HepG2 (cell line): ENCODE results near the gene KIAA0930. TPM values are rescaled to one million over a fixed set of nuclear protein-coding genes. Genes with fewer than 3 reads are reported as not detected.
A peak's percentile ranks its signal among the peaks of the same experiment; 100 is the strongest.

Experiments
- CEBPZ ChIP-seq: IDR thresholded peaks from 2 replicates; pipeline ENCODE4 v1.6.1; 2012; ENCODE audit warnings: low read length, improper control_type of control experiment
- HES4 ChIP-seq: sonication (generic); formaldehyde crosslinking; IDR thresholded peaks from 2 replicates; pipeline ENCODE4 v1.9.0; 2021; ENCODE audit warnings: mild to moderate bottlenecking, missing genetic modification reagents, borderline replicate concordance
- IKZF4 ChIP-seq: sonication (generic); formaldehyde crosslinking; IDR thresholded peaks from 2 replicates; pipeline ENCODE4 v1.5.1; 2020; ENCODE audit warnings: borderline replicate concordance, mild to moderate bottlenecking, low read depth, missing genetic modification reagents; ENCODE audit errors: not compliant biosample characterization
- JUNB ChIP-seq: sonication (generic); formaldehyde crosslinking; IDR thresholded peaks from 2 replicates; pipeline ENCODE4 v1.8.0; 2022; ENCODE audit warnings: missing genetic modification reagents, mild to moderate bottlenecking, borderline replicate concordance
- NFE2 ChIP-seq: sonication (generic); formaldehyde crosslinking; IDR thresholded peaks from 2 replicates; pipeline ENCODE4 v1.4.0; 2020; ENCODE audit warnings: missing genetic modification reagents
- PITX1 ChIP-seq: sonication (generic); formaldehyde crosslinking; IDR thresholded peaks from 2 replicates; pipeline ENCODE4 v1.5.1; 2020; ENCODE audit warnings: mild to moderate bottlenecking, missing genetic modification reagents
- ZFP36L1 ChIP-seq: sonication (generic); formaldehyde crosslinking; IDR thresholded peaks from 2 replicates; pipeline ENCODE4 v1.8.0; 2022; ENCODE audit warnings: mild to moderate bottlenecking, missing genetic modification reagents, moderate library complexity
- ZFYVE20 ChIP-seq: sonication (generic); formaldehyde crosslinking; IDR thresholded peaks from 2 replicates; pipeline ENCODE4 v1.8.0; 2023; ENCODE audit warnings: low read depth, mild to moderate bottlenecking, moderate library complexity, missing genetic modification reagents, borderline replicate concordance
- ZNF329 ChIP-seq: sonication (generic); formaldehyde crosslinking; IDR thresholded peaks from 2 replicates; pipeline ENCODE4 v1.9.0; 2021; ENCODE audit warnings: low read depth, mild to moderate bottlenecking, missing genetic modification reagents
- ZSCAN31 ChIP-seq: sonication (generic); formaldehyde crosslinking; IDR thresholded peaks from 2 replicates; pipeline ENCODE4 v1.5.0; 2020; ENCODE audit warnings: low read depth, mild to moderate bottlenecking, missing genetic modification reagents
- polyA plus RNA-seq, 8 experiments: library from polyadenylated mRNA; depleted of rRNA in 3 of 8; stranded (reverse) in 7 of 8; unstranded in 1 of 8; fragments of >200 nt; fragmentation: Illumina TruSeq in 4 of 8; extraction: Trizol in 4 of 8; gene quantifications; 2 replicates each; pipeline versions ENCODE4 v1.2.1 to v1.2.3, GENCODE V29; 2011 to 2016; ENCODE audit warnings: low read depth in 4 of 8, missing spikeins in 1 of 8, mixed read lengths in 1 of 8; ENCODE audit not compliant: insufficient read depth in 1 of 8
- total RNA-seq, 5 experiments: library from RNA; depleted of rRNA; stranded (reverse); fragments of >200 nt; fragmentation: Illumina TruSeq; extraction: Trizol; gene quantifications; 2 replicates each; pipeline ENCODE4 v1.2.3, GENCODE V29; 2016; ENCODE audit warnings: low read depth in 1 of 5
- TF ChIP-seq, protein P1 (sequence below), 2 experiments: fragments of 450-650 bp in 1 of 2; sonication (generic) in 1 of 2; formaldehyde crosslinking in 1 of 2; IDR thresholded peaks; 2 replicates each; pipeline versions ENCODE4 v1.6.1 to v1.8.0; 2016 to 2022; ENCODE audit warnings: antibody characterized with exemption in 1 of 2, mild to moderate bottlenecking in 1 of 2, missing genetic modification reagents in 1 of 2
- TF ChIP-seq, protein P2 (sequence below): sonication (generic); formaldehyde crosslinking; IDR thresholded peaks from 2 replicates; pipeline ENCODE4 v1.5.0; 2020; ENCODE audit warnings: missing genetic modification reagents, mild to moderate bottlenecking, borderline replicate concordance

Gene KIAA0930
- total and polyA plus RNA-seq, 2 of the 13 experiments (the other 11 are each of a cell fraction or from before 2014, with no cell fraction given): 27.0 to 38.2 TPM

DNA sequence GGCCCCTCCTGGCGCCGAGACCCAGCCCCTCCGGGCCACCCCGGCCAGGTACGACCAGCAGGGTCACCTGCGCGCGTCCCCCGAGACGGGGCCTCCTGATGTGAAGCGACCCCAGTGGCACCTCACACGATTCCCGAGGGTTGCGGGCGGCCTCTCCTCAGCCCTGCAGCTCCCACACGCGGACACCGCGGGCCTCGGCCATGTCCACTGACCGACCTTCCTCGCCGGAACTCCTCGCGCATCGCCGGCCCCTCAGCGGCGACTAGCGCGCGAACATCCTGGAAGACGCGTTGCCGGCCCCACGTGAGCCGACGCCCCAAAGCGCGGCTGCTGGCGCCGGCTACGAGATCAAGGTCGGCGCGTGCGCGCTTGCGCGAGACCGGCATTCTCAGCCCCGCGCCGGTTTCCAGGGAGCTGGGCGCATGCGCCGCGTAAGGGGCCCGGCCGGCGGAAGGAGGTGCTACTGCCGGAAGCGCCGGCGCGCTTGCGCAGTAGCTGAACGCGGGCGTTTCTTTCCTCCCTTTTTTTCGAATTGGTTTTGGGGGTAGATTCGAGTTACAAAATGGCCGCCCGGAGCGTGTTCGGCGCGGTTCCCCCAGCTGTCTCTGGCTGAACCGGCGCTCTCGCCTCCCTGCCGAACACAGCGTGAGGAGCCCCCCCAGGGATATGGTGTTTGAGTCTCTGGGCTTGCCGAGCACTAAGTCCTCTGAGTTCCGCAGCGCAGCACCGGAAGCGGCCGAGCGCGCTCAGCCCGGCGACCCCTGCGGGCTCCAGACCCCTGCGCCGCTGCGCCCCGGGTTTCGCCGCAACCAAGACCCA is 77.0 kb downstream of the KIAA0930 start, which contains the start of gene NUP50 (continued):
- TF ChIP-seq, protein P1, sequence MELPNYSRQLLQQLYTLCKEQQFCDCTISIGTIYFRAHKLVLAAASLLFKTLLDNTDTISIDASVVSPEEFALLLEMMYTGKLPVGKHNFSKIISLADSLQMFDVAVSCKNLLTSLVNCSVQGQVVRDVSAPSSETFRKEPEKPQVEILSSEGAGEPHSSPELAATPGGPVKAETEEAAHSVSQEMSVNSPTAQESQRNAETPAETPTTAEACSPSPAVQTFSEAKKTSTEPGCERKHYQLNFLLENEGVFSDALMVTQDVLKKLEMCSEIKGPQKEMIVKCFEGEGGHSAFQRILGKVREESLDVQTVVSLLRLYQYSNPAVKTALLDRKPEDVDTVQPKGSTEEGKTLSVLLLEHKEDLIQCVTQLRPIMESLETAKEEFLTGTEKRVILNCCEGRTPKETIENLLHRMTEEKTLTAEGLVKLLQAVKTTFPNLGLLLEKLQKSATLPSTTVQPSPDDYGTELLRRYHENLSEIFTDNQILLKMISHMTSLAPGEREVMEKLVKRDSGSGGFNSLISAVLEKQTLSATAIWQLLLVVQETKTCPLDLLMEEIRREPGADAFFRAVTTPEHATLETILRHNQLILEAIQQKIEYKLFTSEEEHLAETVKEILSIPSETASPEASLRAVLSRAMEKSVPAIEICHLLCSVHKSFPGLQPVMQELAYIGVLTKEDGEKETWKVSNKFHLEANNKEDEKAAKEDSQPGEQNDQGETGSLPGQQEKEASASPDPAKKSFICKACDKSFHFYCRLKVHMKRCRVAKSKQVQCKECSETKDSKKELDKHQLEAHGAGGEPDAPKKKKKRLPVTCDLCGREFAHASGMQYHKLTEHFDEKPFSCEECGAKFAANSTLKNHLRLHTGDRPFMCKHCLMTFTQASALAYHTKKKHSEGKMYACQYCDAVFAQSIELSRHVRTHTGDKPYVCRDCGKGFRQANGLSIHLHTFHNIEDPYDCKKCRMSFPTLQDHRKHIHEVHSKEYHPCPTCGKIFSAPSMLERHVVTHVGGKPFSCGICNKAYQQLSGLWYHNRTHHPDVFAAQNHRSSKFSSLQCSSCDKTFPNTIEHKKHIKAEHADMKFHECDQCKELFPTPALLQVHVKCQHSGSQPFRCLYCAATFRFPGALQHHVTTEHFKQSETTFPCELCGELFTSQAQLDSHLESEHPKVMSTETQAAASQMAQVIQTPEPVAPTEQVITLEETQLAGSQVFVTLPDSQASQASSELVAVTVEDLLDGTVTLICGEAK (IDR thresholded peaks at IDR 0.05): no peak
- TF ChIP-seq, protein P1 (CRISPR knock-in tag; IDR thresholded peaks at IDR 0.05): peak; percentile 79
- TF ChIP-seq ZFP36L1 (peak; percentile 93), IKZF4 (CRISPR knock-in tag) (peak; percentile 78), NFE2 (CRISPR knock-in tag) (no peak), JUNB (CRISPR knock-in tag) (no peak; the same call in 1 of the 2 replicates), ZFYVE20 (CRISPR knock-in tag) (peak; percentile 70; the same call in 1 of the 2 replicates), PITX1 (CRISPR knock-in tag) (peak; percentile 81), ZSCAN31 (CRISPR knock-in tag) (peak; percentile 79; the same call in 1 of the 2 replicates), ZNF329 (CRISPR knock-in tag) (peak; percentile 67; the same call in 1 of the 2 replicates), CEBPZ (no peak), HES4 (peak; percentile 92; the same call in 1 of the 2 replicates)
- TF ChIP-seq, protein P2, sequence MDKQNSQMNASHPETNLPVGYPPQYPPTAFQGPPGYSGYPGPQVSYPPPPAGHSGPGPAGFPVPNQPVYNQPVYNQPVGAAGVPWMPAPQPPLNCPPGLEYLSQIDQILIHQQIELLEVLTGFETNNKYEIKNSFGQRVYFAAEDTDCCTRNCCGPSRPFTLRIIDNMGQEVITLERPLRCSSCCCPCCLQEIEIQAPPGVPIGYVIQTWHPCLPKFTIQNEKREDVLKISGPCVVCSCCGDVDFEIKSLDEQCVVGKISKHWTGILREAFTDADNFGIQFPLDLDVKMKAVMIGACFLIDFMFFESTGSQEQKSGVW (CRISPR knock-in tag): no peak
